ENCODE results near the gene HCFC1R1.

DNA sequence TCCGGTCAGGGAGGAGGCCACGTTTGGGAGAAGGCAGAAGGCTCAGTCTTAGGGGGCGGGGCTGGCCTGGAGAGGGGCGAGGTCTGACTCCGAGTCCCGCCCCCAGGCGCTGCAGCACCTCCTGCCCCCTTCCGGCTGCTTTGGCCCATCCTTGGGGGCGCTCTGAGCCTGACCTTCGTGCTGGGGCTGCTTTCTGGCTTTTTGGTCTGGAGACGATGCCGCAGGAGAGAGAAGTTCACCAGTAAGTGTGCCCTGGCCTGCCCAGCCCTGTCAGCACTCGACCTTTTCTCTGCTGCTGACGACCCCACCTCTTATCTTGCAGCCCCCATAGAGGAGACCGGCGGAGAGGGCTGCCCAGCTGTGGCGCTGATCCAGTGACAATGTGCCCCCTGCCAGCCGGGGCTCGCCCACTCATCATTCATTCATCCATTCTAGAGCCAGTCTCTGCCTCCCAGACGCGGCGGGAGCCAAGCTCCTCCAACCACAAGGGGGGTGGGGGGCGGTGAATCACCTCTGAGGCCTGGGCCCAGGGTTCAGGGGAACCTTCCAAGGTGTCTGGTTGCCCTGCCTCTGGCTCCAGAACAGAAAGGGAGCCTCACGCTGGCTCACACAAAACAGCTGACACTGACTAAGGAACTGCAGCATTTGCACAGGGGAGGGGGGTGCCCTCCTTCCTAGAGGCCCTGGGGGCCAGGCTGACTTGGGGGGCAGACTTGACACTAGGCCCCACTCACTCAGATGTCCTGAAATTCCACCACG is 2.1 kb downstream of the HCFC1R1 start:
- TF ChIP-seq, protein P1, sequence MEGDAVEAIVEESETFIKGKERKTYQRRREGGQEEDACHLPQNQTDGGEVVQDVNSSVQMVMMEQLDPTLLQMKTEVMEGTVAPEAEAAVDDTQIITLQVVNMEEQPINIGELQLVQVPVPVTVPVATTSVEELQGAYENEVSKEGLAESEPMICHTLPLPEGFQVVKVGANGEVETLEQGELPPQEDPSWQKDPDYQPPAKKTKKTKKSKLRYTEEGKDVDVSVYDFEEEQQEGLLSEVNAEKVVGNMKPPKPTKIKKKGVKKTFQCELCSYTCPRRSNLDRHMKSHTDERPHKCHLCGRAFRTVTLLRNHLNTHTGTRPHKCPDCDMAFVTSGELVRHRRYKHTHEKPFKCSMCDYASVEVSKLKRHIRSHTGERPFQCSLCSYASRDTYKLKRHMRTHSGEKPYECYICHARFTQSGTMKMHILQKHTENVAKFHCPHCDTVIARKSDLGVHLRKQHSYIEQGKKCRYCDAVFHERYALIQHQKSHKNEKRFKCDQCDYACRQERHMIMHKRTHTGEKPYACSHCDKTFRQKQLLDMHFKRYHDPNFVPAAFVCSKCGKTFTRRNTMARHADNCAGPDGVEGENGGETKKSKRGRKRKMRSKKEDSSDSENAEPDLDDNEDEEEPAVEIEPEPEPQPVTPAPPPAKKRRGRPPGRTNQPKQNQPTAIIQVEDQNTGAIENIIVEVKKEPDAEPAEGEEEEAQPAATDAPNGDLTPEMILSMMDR (IDR thresholded peaks at IDR 0.05): peak in 3 of 4 donors; percentile 32 to 37 (median 37)
- TF ChIP-seq POLR2A (IDR thresholded peaks at IDR 0.05): no peak
